ENCODE data around the gene CEP192. TPM values are rescaled to one million over a fixed set of nuclear protein-coding genes. Genes with fewer than 3 reads are reported as not detected.

The CEP192 gene
- total and polyA plus RNA-seq, 2 of the 4 experiments (the other 2 are of a cell fraction): 17.2 to 29.0 TPM

DNA sequence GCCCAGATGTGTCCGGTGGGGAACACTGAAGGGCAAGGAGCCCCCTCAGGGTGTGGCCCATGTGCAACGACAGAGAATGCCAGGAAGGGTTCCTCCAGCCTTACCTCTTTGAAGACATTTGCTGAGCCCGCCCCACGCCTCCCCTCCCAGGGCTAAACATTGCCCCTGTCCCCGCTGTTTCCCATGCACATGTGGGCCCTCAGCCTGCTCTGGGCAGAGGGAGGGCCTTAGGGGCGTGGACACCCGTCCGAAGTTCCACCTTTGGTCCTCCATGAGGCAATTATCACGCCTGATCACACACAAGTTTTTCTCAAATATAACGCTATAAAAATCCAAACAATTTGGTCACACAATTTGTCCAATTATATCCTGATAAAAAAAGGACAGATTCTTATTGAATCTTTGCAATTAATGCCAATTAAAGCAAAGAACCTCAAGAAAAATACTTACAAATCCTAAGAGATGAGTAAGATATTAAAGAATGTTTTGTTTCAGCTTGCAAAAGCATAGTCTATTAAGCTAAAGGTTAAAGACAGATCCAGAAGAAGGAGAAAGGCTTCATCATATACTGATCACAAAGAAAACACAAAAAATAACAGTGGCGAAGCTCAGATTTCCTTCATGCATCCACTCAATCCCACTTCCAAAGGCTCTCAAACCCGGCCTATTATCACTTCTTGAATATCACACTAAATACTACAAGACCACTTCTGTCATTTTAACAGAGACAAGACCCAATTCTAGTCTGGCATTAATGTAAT lies 172.2 kb downstream of the CEP192 start:
- Histone ChIP-seq H3K36me3 (ENCODE audit: control insufficient read depth, insufficient read depth, low read length) (no peaks in the 10 kb centered on the region), H2BK15ac (ENCODE audit: low read depth, low read length) (no peak overlapping the region), H2BK20ac (ENCODE audit: low read depth, low read length) (no peak overlapping the region), H3K14ac (replicated peaks; ENCODE audit: low read depth, low read length) (no peak overlapping the region), H3K9me1 (ENCODE audit: insufficient read depth, low read length) (no peaks in the 10 kb centered on the region; the same call in 1 of the 2 replicates), H3K27me3 (ENCODE audit: control insufficient read depth, insufficient read depth, low read length) (no peaks in the 10 kb centered on the region), H4K91ac (ENCODE audit: insufficient read depth, low read depth, low read length) (no peak overlapping the region), H3K79me1 (ENCODE audit: low read depth in 1 of 2, low read length in 2 of 2) (no peaks in the 10 kb centered on the region), H3K4me2 (ENCODE audit: low read depth, low read length) (peak overlapping the region; percentile 22; the same call in 1 of the 2 replicates), H4K20me1 (ENCODE audit: insufficient read depth, low read length) (no peaks in the 10 kb centered on the region), H3K9me3 (ENCODE audit: control insufficient read depth, insufficient read depth, low read length) (no peaks in the 10 kb centered on the region), H3K23ac (ENCODE audit: low read depth, low read length) (no peak overlapping the region), H4K5ac (ENCODE audit: low read depth, low read length) (no peak overlapping the region), H3K18ac (ENCODE audit: low read depth, low read length) (no peak overlapping the region), H2BK5ac (ENCODE audit: low read depth, low read length, poor library complexity, severe bottlenecking) (no peak overlapping the region), H2AK9ac (replicated peaks; ENCODE audit: low read depth, low read length, poor library complexity) (no peak overlapping the region), H2BK120ac (ENCODE audit: low read depth, low read length) (0 out of 2 replicates have a peak overlapping the region, but pooled peaks have one; percentile 7), H3K4ac (ENCODE audit: low read depth, low read length) (no peak overlapping the region), H3K56ac (ENCODE audit: extremely low read depth, insufficient read depth, low read length) (no peak overlapping the region), H2AFZ (replicated peaks; ENCODE audit: low read length, poor library complexity) (peak overlapping the region; percentile 76), H3K4me1 (ENCODE audit: control insufficient read depth, insufficient read depth, low read length) (peaks cover 4% of the 10 kb centered on the region; the same call in 1 of the 2 replicates), H3K27ac (ENCODE audit: insufficient read depth, low read length) (no peak overlapping the region), H4K8ac (ENCODE audit: low read depth in 2 of 2, low read length in 2 of 2) (no peak overlapping the region; a peak in 1 of 4 replicates), H3K4me3 (ENCODE audit: insufficient read depth, low read depth, low read length) (no peak overlapping the region), H2AK5ac (ENCODE audit: low read depth, low read length) (no peak overlapping the region), H3K9ac (ENCODE audit: low read depth, low read length) (no peak overlapping the region)
- peak; percentile 16 for DNase-seq
- dilution Hi-C loops (cut with HindIII; ENCODE audit: low sequenced_read_pairs, unreplicated experiment): no loop called here
- intact Hi-C loops (cut with micrococcal nuclease): no loop called here
- WGBS, 2 experiments (ENCODE audit: extremely low coverage in 2 of 2, insufficient read length in 1 of 2): 74% methylated on average over 6 of the region's 12 CpGs; no CpG with 5 or more reads in 1 of the 2 experiments
- ATAC-seq (ENCODE audit: low read depth): peak; percentile 69
- no TSS peak for BruUV-seq (replicated peaks)
- in situ Hi-C loops (cut with MboI; ENCODE audit: low sequenced_read_pairs): loop anchor here (25.0 kb wide), 1 partner anchor 426 kb away; no protein-coding TSS in a partner anchor
- ChIA-PET CTCF (no interaction called here), POLR2A (ENCODE audit: unreplicated experiment) (no interaction called here)
- TF ChIP-seq, protein P1, sequence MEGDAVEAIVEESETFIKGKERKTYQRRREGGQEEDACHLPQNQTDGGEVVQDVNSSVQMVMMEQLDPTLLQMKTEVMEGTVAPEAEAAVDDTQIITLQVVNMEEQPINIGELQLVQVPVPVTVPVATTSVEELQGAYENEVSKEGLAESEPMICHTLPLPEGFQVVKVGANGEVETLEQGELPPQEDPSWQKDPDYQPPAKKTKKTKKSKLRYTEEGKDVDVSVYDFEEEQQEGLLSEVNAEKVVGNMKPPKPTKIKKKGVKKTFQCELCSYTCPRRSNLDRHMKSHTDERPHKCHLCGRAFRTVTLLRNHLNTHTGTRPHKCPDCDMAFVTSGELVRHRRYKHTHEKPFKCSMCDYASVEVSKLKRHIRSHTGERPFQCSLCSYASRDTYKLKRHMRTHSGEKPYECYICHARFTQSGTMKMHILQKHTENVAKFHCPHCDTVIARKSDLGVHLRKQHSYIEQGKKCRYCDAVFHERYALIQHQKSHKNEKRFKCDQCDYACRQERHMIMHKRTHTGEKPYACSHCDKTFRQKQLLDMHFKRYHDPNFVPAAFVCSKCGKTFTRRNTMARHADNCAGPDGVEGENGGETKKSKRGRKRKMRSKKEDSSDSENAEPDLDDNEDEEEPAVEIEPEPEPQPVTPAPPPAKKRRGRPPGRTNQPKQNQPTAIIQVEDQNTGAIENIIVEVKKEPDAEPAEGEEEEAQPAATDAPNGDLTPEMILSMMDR (conservative IDR thresholded peaks at IDR 0.05; ENCODE audit: low read depth, low read length): no peak
- no peak for TF ChIP-seq MAZ (IDR thresholded peaks at IDR 0.05; ENCODE audit: borderline replicate concordance, low read depth, low read length)
- no peak for TF ChIP-seq CEBPB (IDR thresholded peaks at IDR 0.05; ENCODE audit: low read depth, low read length)
- no peak for TF ChIP-seq RCOR1 (IDR thresholded peaks at IDR 0.05; ENCODE audit: insufficient replicate concordance, low read length)
- TF ChIP-seq POLR2A (IDR thresholded peaks at IDR 0.05; ENCODE audit: low read depth, low read length): no peak
- TF ChIP-seq MXI1 (IDR thresholded peaks at IDR 0.05; ENCODE audit: borderline replicate concordance, low read depth, low read length): no peak
- no peak for TF ChIP-seq RAD21 (IDR thresholded peaks at IDR 0.05; ENCODE audit: low read length)
- no peak for TF ChIP-seq FOS (IDR thresholded peaks at IDR 0.05; ENCODE audit: low read depth, low read length)
- no peak for TF ChIP-seq ELK1 (IDR thresholded peaks at IDR 0.05; ENCODE audit: borderline replicate concordance, low read depth, low read length)
- TF ChIP-seq NFE2L2 (IDR thresholded peaks at IDR 0.05; ENCODE audit: low read depth, low read length): no peak
- TF ChIP-seq BHLHE40 (IDR thresholded peaks at IDR 0.05; ENCODE audit: low read depth, low read length): no peak
- TF ChIP-seq MAFK (IDR thresholded peaks at IDR 0.05; ENCODE audit: low read depth, low read length): no peak
- no peak for TF ChIP-seq SMC3 (IDR thresholded peaks at IDR 0.05; ENCODE audit: low read depth, low read length)
- no peak for TF ChIP-seq CHD1 (IDR thresholded peaks at IDR 0.05; ENCODE audit: low read depth, low read length)
- no peak for TF ChIP-seq RFX5 (IDR thresholded peaks at IDR 0.05; ENCODE audit: low read depth, low read length)

Measured in IMR-90 (cell line).